HEK293T (cell line): ENCODE data around the gene ANTXRL.

Experiments used
- ARNT ChIP-seq: fragments of 450-650 bp; IDR thresholded peaks from 2 replicates; pipeline ENCODE4 v1.6.1; 2017; ENCODE audit warnings: mild to moderate bottlenecking
- BHLHE40 ChIP-seq: fragments of 450-650 bp; IDR thresholded peaks from 2 replicates; pipeline ENCODE4 v1.6.1; 2016; ENCODE audit warnings: mild to moderate bottlenecking, moderate library complexity, borderline replicate concordance
- ELF4 ChIP-seq: fragments of 450-650 bp; IDR thresholded peaks from 2 replicates; pipeline ENCODE4 v1.6.1; 2017; ENCODE audit warnings: antibody characterized with exemption
- FOXK2 ChIP-seq: fragments of 450-650 bp; IDR thresholded peaks from 2 replicates; pipeline ENCODE4 v1.6.1; 2016; ENCODE audit warnings: mild to moderate bottlenecking
- L3MBTL2 ChIP-seq: fragments of 450-650 bp; conservative IDR thresholded peaks from 2 replicates; pipeline ENCODE4 v1.6.1; 2016; ENCODE audit warnings: mild to moderate bottlenecking
- LEF1 ChIP-seq: fragments of 450-650 bp; IDR thresholded peaks from 2 replicates; pipeline ENCODE4 v1.6.1; 2017; ENCODE audit warnings: mild to moderate bottlenecking, borderline replicate concordance
- NFRKB ChIP-seq: fragments of 450-650 bp; IDR thresholded peaks from 2 replicates; pipeline ENCODE4 v1.6.1; 2016; ENCODE audit warnings: mild to moderate bottlenecking, moderate library complexity
- SP1 ChIP-seq: fragments of 450-650 bp; IDR thresholded peaks from 2 replicates; pipeline ENCODE4 v1.6.1; 2017
- TARDBP ChIP-seq: fragments of 450-650 bp; IDR thresholded peaks from 2 replicates; pipeline ENCODE4 v1.6.1; 2016
- TF ChIP-seq, protein P1 (sequence below): fragments of 450-650 bp; IDR thresholded peaks from 2 replicates; pipeline ENCODE4 v1.6.1; 2016

DNA sequence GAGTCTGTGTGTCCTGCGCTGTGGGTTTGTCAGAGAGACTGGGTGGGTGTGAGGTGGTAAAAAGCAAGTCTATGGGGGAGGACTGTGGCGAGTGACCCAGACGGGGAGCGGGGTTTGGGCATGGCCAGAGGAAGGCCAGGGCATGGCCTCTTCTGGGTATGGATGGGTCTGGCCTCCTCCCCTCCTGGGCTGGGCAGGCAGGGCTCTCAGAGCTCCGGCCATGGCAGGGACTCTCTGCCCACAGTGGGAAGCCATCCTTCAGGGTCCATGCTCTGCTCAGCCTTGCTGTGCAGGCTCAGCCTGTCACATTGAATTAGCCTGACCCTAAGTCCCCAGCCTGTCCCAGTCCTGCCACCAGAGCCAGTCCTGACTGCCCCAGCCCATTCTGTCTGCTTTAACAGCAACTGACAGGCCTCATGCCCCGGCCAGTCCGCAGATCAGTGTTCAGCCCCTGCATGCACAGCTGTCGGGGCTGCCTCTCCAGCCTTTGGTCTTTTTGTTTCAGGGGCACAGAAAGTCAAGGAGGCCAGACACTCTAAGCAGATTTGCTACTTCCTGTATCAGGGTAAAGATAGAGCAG, 7.9 kb downstream of the ANTXRL start:
- no peak for TF ChIP-seq FOXK2
- no peak for TF ChIP-seq ELF4
- no peak for TF ChIP-seq SP1
- no peak for TF ChIP-seq LEF1
- no peak for TF ChIP-seq NFRKB
- TF ChIP-seq, protein P1, sequence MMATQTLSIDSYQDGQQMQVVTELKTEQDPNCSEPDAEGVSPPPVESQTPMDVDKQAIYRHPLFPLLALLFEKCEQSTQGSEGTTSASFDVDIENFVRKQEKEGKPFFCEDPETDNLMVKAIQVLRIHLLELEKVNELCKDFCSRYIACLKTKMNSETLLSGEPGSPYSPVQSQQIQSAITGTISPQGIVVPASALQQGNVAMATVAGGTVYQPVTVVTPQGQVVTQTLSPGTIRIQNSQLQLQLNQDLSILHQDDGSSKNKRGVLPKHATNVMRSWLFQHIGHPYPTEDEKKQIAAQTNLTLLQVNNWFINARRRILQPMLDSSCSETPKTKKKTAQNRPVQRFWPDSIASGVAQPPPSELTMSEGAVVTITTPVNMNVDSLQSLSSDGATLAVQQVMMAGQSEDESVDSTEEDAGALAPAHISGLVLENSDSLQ = no peak
- no peak for TF ChIP-seq ARNT
- no peak for TF ChIP-seq TARDBP
- no peak for TF ChIP-seq BHLHE40
- TF ChIP-seq L3MBTL2 = no peak
